Measurements from ENCODE around the gene PC.
A peak's percentile ranks its signal among the peaks of the same experiment; 100 is the strongest.
"Not testable (repeated sequence)": the region's sequence is repeated elsewhere in the genome, so short reads cannot be mapped to it uniquely, and the experiment has no call there.

The PC gene

DNA sequence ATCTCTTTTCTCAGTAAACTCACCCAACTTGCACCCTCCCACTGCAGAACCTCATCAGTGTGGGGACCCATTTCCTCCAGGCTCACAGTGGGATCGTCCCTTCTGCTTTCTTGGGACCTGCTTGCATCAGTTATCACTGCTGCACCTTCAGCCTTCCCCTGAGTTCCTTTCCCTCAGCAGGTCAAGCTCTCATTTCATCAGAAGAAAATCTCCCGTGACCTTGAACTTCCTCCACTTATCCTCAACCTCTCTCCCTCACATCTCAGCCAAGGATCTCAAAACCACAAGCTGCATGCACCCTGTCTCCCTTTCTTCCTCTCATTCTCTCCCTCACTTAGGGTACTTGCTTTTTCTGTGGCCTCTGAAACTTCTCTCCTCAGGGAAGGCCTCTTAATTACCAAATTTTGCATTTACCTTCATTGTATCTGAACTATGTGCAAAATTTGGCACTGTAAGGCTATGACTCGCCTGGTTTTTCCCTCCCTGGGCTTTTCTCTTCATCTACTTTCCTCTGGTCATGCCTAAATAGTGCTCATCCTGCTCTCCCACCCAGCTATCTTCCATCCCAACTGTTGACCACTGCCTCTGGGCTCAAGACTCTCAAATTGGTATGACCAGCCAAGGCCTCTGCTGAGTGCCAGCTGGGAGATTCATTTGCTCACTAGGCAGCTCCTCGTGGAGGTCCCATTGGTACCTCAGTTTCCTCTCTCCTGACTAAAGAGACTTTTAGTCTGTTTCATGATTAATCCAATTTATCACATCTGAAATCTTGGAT, 117.7 kb downstream of the PC start:
- no peak for DNase-seq

DNA sequence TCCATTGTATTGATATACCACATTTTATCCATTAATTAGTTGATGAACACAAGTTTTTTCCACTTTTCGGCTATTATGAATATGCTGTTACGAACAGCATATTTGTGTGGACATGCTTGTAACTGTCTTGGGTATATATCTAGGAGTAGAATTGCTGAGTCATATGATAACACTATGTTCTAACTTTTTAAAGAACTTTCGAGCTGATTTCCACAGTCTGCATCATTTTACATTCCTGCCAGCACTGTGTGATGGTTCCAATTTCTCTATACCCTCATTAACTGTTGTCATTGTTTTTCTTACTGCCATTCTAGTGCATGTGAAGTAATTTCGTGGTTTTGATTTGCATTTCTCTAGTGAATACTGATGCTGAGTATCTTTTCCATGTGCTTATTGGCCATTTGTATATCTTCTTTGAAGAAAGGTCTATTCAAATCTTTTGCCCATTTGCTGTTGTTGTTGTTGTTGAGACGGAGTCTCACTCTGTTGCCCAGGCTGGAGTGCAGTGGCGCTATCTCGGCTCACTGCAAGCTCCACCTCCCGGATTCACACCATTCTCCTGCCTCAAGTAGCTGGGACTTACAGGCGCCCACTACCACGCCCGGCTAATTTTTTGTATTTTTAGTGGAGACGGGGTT, 122.3 kb downstream of the PC start:
- DNase-seq, result no peak

DNA sequence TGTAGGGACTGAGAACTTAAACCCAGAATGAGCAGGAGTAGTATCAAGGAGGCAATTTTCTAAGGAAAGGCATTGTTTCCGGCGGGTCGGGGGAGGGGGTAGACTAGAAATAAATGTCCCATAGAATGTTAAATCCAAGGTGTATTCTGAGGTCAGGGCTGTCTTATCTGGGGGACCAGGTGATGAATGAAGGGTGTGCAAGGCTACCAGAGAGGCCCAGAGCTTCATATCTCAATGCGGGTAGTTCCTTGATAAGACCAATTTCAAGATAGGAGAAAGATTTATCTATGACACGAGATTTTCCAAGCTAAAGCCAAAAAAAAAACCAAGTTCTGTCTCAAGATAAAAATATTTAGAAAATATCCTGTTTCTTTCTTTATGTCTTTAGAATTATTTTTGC, 123.2 kb downstream of the PC start:
- DNase-seq, result no peak

DNA sequence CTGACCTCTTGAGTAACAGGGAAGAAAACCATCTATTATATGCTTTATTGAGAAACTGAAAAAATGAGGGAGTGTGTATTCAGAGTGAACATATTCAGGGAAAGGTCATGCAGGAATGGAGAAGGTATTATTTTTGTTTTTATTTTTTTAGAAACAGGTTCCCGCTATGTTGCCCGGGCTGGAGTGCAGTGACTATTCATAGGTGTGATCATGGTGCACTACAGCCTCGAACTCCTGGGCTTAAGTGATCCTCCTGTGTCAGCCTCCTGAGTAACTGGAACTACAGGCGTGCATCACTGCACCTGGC, 123.7 kb downstream of the PC start:
- DNase-seq, result peak; percentile 57

DNA sequence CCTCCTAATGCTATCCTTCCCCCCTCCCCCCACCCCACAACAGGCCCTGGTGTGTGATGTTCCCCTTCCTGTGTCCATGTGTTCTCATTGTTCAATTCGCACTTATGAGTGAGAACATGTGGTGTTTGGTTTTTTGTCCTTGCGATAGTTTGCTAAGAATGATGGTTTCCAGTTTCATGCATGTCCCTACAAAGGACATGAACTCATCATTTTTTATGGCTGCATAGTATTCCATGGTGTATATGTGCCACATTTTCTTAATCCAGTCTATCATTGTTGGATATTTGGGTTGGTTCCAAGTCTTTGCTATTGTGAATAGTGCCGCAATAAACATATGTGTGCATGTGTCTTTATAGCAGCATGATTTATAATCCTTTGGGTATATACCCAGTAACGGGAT, 133.6 kb downstream of the PC start:
- not testable (repeated sequence) for DNase-seq

DNA sequence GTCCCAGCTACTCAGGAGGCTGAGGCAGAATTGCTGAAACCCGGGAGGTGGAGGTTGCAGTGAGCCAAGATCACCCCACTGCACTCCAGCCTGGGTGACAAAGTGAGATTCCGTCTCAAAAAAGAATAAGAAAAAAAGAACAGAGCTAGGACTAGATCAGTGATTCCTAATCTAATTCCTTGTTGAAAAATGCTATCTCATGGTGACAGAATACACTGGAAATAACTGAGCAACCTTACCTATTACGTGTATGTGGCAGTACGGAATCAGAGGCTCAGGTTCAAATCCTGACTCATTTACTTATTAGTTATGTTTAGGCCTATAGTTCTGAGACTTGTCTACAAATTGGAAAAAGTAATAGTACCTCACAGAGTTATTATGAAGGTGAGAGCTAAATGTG, 134.5 kb downstream of the PC start:
- no peak for DNase-seq

DNA sequence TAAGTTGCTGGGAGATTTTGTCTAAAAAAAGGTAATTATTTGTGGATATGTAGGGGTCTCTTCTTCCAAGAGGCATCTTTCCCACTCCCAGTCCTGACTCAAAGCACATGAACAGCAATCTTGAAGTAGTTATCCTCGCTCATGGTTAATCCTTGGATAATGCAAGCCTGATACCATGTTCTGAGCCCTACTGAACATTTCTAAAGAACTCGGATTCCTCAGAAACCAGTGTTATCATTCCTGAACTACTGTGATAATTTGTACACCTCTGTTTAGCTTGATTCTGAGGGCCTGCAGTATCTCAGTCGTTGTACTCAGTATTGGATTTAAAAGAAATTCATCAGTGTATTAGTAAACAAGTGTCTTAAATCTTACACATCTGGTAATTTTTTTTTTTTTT, 137.3 kb downstream of the PC start:
- DNase-seq, result no peak

DNA sequence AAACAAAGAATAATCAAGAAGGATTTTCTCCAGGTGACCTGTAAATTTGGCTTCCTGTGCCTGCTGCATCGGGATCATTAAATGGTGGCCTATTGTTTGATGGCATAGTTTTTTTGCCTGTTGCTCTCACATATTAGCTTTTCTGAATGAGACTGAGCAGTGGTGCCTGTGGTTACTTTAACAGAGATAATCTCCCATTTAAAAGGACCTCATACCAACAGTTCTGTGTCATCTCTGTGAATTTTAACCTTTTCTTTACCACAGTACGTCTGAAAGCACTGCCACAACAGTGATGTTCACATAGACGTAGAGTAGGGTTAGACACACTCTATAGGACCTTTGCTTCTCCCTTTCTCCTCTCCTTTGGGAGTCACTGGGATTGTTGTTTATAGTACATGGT, 137.8 kb downstream of the PC start:
- DNase-seq, result no peak

DNA sequence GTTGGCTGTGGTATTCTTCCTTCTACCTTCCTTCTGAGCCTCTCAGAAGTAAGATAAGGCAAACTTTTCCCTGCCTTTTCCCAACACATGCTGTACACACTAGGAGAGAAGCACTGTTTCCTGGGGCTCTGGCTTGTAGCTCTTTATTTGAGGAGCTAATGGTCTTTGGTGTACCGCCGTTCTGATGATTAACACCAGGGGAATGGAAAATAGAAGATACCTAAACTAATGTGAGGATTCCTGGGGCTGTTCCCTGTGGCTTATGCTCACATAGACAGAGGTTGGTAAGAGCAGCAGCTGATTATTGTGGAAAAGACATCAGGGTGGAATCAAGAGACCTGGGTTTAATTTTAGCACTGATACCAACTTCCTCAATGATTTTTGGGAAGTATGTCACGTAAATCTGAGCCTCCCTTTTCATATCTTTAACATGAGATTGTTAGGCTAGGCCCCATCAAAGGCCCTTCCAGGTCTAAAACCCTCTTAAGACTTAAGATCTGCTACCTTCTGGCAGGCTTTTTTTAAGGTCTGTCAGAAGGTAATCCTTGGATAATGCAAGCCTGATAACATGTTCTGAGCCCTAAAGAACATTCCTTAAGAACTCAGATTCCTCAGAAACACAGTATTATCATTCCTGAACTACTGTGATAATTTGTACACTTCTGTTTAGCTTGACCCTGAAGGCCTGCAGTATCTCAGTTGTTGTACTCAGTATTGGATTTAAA, 139.8 kb downstream of the PC start:
- no peak for DNase-seq

DNA sequence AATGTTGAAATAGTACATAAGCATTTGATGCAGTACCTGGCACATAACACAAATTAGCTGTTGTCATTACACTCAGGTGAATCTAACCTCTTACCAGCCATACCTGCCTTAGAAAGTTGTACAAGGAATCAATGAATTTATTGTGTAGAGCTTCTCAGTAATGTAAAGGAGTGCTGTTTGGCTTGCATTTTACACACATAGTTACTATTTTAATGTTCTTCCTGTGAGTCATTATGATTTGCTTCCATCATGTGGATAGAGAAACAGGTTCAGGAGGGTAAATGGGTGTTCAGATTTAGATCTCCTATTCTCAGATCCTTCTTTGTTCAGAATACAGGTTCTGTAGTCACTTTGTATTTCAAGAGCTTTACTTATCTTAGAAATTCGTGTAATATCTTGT, 142.5 kb downstream of the PC start:
- DNase-seq, result no peak

DNA sequence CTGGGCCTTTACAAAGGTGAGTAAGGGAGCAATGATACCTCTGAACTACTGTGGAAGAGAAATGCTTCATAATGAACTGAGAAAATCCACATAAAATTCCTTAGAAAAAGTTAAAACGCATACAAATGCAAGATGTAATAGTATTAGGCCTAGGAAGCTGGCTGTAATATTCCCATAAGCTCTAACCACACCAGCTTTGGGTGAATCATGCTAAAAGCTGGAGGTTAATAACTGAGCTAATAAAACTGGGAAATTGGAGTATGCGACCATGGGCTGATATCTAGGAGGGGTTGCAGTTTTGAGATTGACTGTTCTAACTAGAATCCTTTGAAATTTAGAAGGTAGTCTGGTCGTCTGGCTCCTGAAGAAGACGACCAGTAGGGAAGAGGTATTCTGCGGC, 143.5 kb downstream of the PC start:
- DNase-seq, result no peak

DNA sequence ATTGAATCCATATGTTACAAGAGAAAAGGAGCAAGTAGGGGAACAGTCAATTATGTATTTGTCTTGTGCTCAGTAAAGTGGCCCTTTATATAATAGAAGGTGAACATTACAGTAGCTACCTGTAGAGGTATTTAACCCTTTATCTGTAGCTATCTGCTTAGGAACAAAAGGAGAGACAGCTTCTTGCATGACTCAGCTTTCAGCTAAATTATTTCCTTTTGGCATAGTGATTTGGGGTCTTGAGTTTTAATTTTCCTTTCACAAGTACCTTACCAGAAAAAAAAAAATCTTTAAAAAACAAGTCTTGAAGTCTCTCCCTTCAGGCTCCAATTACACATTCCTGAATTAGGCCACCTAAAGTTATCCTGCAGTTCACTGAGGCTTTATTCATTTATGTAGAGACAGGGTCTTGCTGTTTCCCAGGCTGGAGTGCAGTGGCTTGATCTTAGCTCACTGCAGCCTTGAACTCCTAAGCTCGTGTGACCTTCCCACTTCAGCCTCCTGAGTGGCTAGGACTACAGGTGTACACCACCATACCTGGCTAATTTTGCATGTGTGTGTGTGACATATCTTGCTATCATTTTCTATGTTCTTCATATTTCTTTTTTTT, 147.5 kb downstream of the PC start:
- no peak for DNase-seq

DNA sequence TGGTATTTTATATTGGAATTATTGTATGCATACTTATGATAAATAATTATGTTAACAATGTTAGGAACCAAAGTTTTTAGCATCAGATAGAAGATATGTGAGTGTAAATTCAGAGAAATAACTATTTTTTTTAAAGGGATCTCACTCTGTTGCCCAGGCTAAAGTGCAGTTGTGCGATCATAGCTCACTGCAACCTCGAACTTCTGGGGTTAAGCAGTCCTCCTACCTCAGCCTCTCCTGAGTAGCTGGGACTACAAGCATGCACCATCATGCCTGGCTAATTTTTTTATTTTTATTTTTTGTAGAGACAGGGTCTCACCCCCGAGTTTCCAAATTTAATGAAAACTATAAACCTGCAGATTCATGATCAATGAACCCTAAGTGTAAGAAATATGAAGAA, 148.6 kb downstream of the PC start:
- DNase-seq, result no peak

DNA sequence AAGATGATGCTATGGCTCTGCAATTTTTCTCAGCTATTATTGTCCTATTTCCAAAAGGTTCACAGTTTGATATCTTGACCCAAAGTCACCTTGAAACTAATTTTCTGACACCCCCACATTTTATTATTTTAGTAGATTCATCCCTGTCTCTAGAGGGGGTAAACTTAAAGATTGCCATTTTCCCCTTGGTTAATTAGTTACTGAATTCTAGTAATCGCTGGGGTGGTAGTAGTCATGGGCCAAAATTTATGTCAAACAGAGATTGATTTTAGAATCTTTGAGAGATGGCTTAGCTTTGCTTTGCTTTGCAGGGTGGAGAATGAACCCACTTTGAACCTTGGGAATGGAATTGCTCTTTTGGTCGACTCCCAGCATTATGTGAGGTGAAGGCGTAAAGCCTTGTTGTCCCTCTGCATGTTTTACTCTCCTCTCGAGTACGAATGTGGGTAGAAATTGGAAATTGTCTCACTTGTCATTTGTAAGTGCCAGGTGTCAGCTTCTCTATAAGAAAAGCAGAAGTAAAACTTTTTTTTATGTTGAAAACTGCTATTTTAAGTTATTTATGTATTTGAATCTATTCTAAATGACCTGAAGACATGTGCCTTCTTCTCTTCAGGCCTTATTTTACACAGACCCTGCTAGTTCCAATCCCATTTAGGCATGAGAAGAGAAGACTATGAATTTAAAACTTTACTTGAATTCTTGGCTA, 157.3 kb downstream of the PC start:
- no peak for DNase-seq

DNA sequence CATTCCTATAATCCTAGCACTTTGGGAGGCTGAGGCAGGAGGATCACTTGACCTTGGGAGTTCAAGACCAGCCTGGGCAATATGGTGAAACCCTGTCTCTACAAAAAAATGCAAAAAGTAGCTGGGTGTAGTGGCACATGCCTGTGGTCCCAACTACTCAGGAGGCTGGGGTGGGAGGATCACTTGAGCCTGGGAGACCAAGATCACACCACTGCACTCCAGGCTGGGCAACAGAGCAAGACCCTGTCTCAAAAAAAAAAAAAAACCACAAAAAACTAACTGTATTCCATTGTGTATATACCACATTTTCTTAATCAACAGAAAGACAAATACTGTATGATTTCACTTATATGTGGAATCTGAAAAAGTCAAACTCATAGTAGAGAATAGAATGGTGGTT, 158.4 kb downstream of the PC start:
- not testable (repeated sequence) for DNase-seq

All from DMS53 (cell line).